Measurements from ENCODE around the gene POU2F1.

The POU2F1 gene

DNA sequence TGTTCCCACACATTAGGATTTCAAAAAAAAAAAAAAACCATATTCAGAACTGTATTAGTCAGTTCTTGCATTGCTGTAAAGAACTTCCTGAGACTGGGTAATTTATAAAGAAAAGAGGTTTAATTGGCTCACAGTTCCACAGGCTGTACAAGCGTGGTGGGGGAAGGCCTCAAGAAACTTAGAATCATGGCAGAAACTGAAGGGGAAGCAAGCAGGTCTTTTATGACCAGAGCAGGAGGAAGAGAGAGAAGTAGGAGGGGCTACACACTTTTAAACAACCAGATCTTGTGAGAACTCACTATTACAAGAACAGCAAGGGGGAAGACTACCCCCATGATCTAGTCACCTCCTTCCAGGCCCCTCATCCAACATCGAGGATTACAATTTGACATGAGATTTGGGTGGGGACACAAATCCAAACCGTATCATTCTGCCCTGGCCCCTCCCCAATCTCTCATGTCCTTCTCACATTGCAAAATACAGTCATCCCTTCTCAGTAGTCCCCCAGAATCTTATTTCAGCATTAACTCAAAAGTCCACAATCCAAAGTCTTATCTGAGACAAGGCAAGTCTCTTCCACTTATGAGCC lies 51.8 kb downstream of the POU2F1 start:
- Mint-ChIP-seq H3K36me3 (ENCODE audit: insufficient read depth) (peaks cover 1% of the 10 kb centered on the region), H3K9me3 (no peaks in the 10 kb centered on the region), H3K27ac (ENCODE audit: low read depth) (no peak overlapping the region)

DNA sequence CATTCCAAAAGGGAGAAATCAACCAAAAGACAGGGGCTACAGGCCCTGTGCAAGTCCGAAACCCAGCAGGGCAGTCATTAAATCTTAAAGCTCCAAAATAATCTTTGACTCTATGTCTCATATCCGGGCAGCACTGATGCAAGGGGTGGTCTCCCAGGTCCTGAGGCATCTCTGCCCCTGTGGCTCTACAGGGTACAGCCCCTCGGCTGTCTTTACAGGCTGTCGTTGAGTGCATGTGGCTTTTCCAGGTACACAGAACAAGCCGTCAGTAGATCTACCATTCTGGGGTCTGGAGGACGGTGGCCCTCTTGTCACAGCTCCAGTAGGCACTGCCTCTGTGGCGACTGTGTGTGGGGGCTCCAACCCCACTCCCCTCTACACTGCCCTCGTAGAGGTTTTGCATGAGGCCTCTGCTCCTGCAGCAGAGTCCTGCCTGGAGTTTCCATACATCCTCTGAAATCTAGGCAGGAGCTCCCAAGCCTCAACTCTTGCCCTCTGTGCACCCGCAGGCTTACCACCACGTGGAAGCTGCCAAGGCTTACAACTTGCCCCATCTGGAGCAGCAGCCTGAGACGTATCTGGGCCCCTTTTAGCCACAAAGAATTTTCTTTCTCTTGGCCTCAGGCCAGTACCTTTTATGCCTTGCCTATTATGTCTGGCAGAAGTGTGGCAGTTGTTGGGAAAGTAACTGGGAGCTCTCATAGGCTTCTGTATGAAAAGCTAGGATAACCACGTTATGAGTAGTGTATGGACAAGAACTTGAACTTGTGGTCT lies 52.5 kb downstream of the POU2F1 start:
- no peak for ATAC-seq (replicated peaks; ENCODE audit: extremely low read depth, poor library complexity, severe bottlenecking)
- H3K36me3 Mint-ChIP-seq (ENCODE audit: insufficient read depth): peaks cover 3% of the 10 kb centered on the region
- no peak overlapping the region for H3K4me3 Mint-ChIP-seq
- DNase-seq (ENCODE audit: low spot score in 2 of 2): no peak
- H3K27ac Mint-ChIP-seq (ENCODE audit: low read depth): no peak overlapping the region
- H3K9me3 Mint-ChIP-seq: no peaks in the 10 kb centered on the region
- peaks cover 38% of the 10 kb centered on the region for H3K4me1 Mint-ChIP-seq
- H3K27me3 Mint-ChIP-seq: no peaks in the 10 kb centered on the region

More for the DNA sequence above, 51.8 kb downstream of the POU2F1 start:
- ATAC-seq (replicated peaks; ENCODE audit: extremely low read depth, poor library complexity, severe bottlenecking) (no peak), DNase-seq (ENCODE audit: low spot score in 2 of 2) (no peak)
- peaks cover 30% of the 10 kb centered on the region for H3K4me1 Mint-ChIP-seq
- H3K4me3 Mint-ChIP-seq: no peak overlapping the region
- no peaks in the 10 kb centered on the region for H3K27me3 Mint-ChIP-seq

DNA sequence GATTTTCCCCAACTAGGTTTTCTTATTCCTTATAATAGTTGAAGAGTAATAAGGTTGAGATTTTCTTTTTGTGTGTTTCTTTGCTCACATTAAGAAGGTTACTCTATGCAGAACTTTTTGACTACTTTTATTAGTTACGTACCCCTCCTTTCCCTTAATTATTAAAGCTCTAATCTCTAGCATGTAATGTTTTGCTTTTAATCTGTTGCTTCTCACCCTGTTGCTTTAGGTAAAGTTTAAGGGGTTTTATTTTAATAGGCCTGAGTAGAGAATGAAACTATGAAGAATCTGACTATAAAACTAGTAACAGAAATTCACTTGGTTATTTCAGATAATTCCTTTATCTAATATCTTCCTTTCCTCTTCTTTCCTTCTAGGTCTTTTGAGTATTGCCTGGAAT lies 53.4 kb downstream of the POU2F1 start:
- Mint-ChIP-seq H3K27ac (ENCODE audit: low read depth) (no peak overlapping the region), H3K27me3 (no peaks in the 10 kb centered on the region), H3K4me3 (no peak overlapping the region)

DNA sequence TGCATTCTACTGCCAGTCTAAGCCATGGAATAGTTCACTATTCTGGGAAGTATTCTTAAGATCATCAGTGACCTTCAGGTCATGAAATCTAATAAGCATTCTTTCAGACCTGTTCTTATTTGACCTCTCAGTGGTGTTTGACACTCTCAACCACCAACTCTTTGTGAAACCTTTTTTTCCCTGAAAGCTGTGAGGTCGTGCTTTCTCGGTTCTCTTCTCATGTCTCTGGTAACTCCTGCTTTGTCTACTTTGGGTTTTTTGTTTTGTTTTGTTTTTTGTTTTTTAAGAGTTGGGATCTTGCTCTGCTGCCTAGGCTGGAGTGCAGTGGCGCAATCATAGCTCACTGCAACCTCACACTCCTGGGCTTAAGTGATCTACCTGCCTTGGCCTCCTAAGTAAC lies 56.3 kb downstream of the POU2F1 start:
- Mint-ChIP-seq H3K9me3 (no peaks in the 10 kb centered on the region), H3K36me3 (ENCODE audit: insufficient read depth) (peaks cover 2% of the 10 kb centered on the region), H3K27ac (ENCODE audit: low read depth) (no peak overlapping the region), H3K4me1 (peaks cover 28% of the 10 kb centered on the region), H3K4me3 (no peak overlapping the region), H3K27me3 (no peaks in the 10 kb centered on the region)
- DNase-seq (ENCODE audit: low spot score in 2 of 2) (no peak), ATAC-seq (replicated peaks; ENCODE audit: extremely low read depth, poor library complexity, severe bottlenecking) (no peak)

More for the DNA sequence above, 53.4 kb downstream of the POU2F1 start:
- no peaks in the 10 kb centered on the region for H3K9me3 Mint-ChIP-seq
- peaks cover 3% of the 10 kb centered on the region for H3K36me3 Mint-ChIP-seq (ENCODE audit: insufficient read depth)
- DNase-seq (ENCODE audit: low spot score in 2 of 2) (no peak), ATAC-seq (replicated peaks; ENCODE audit: extremely low read depth, poor library complexity, severe bottlenecking) (no peak)
- H3K4me1 Mint-ChIP-seq: peaks cover 38% of the 10 kb centered on the region

DNA sequence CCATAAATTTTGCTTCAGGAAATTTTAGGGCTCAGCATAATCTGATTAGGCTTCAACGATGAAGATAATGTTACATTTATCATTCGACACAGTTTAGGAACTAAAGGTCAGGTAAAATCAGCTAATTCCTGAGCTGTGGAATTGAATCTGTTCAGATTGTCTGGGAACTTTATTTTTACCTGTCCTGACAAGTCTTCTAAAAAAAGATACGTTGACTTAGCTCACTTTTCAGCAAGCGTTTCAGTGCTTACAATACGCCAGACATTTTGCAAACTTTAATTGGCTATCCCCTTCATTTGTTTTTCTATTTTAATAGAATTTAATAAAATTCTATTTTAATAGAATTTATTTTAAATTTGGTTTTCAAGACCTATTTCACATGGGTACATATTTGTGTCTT lies 57.8 kb downstream of the POU2F1 start:
- Mint-ChIP-seq H3K27ac (ENCODE audit: low read depth) (no peak overlapping the region), H3K4me3 (no peak overlapping the region), H3K9me3 (no peaks in the 10 kb centered on the region), H3K27me3 (no peaks in the 10 kb centered on the region), H3K36me3 (ENCODE audit: insufficient read depth) (peaks cover 2% of the 10 kb centered on the region), H3K4me1 (peaks cover 28% of the 10 kb centered on the region)
- no peak for DNase-seq (ENCODE audit: low spot score in 2 of 2)
- no peak for ATAC-seq (replicated peaks; ENCODE audit: extremely low read depth, poor library complexity, severe bottlenecking)

DNA sequence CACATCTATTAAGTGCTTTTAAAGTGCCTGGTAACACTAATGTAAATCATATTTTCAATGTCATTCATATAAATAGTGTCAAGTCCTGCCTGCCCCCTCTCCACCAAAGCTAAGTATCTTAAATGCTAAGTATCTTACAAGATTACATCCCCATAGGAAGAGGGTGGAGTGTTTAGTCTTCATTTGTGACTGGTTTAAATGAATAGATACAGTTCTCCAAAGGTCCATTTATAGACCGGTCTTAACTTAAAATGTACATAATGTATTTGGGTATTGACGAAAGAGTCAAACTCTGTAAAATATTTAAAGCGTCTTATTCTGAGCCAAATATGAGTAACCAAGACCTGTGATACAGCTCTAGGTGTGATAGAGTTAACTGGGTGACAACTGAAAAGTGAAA lies 60.2 kb downstream of the POU2F1 start:
- Mint-ChIP-seq H3K9me3 (no peaks in the 10 kb centered on the region), H3K36me3 (ENCODE audit: insufficient read depth) (peaks cover 2% of the 10 kb centered on the region), H3K4me3 (no peak overlapping the region), H3K4me1 (peaks cover 34% of the 10 kb centered on the region), H3K27me3 (no peaks in the 10 kb centered on the region), H3K27ac (ENCODE audit: low read depth) (no peak overlapping the region)
- DNase-seq (ENCODE audit: low spot score in 2 of 2) (no peak), ATAC-seq (replicated peaks; ENCODE audit: extremely low read depth, poor library complexity, severe bottlenecking) (no peak)

DNA sequence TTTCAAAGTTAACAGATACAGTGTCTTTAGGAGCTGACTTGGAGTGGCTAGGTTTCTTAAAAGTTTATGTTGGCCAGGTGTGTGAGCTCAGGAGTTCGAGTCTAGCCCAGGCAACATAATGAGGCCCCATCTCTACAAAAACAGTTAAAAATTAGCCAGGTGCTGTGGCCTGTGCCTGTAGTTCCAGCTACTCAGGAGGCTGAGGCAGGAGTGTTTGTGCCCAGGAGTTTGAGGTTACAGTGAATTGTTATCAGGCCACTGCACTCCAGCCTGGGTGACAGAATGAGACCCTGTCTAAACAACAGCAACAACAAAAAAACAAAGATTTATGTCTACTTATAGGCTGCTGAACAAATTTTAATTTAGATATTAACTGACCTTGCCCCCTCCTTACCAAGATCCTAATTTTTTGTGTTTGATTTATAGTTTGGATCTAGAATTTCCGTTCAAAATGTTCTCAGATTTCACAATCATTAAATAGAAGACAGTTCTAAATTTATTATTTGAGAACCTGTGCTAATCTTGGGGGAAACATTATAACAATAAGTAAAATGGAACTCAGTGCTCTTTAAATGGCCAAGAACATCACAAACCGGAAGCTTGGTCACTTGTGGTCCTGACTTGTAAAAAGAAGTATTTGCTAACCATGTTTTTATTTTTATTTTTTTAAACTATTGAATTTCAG lies 67.8 kb downstream of the POU2F1 start:
- no peaks in the 10 kb centered on the region for H3K9me3 Mint-ChIP-seq
- no peak for ATAC-seq (replicated peaks; ENCODE audit: extremely low read depth, poor library complexity, severe bottlenecking)
- H3K27me3 Mint-ChIP-seq: no peaks in the 10 kb centered on the region
- no peaks in the 10 kb centered on the region for H3K36me3 Mint-ChIP-seq (ENCODE audit: insufficient read depth)
- no peak for DNase-seq (ENCODE audit: low spot score in 2 of 2)
- no peak overlapping the region for H3K27ac Mint-ChIP-seq (ENCODE audit: low read depth)
- peaks cover 47% of the 10 kb centered on the region for H3K4me1 Mint-ChIP-seq
- no peak overlapping the region for H3K4me3 Mint-ChIP-seq

DNA sequence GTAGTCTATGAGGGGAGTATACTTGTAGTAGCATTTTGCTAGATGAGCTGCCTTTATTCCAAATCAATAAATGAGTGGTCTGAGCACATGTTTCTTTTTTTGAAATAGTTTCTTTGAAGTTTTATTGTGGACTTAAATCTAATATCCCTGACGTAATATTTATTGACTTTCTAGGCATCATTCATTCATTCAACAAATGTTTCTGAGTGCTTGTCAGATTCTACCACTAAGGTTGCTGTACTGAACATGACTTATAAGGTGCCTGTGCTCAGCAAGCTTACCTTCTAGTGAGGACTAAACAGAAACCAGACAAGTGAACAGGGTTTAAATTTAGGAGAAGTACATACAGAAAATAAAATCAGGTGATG lies 68.4 kb downstream of the POU2F1 start:
- Mint-ChIP-seq H3K36me3 (ENCODE audit: insufficient read depth) (no peaks in the 10 kb centered on the region), H3K27me3 (no peaks in the 10 kb centered on the region), H3K9me3 (no peaks in the 10 kb centered on the region), H3K4me1 (peaks cover 48% of the 10 kb centered on the region), H3K27ac (ENCODE audit: low read depth) (no peak overlapping the region), H3K4me3 (no peak overlapping the region)
- ATAC-seq (replicated peaks; ENCODE audit: extremely low read depth, poor library complexity, severe bottlenecking): no peak
- no peak for DNase-seq (ENCODE audit: low spot score in 2 of 2)

DNA sequence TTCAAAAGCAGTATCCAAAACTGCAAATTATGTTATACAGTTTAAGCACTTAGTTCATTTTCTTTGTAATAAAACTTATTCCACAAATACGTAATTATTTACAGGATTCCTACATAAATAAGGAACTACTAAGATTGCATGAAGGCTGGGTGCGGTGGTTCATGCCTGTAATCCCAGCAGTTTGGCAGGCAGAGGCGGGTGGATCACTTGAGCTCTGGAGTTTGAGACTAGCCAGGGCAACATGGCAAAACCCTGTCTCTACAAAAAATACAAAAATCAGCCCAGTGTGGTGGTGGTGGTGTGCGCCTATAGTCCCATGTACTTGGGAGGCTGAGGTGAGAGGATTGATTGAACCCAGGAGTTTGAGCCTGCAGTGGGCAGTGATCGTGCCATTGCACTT lies 69.3 kb downstream of the POU2F1 start:
- Mint-ChIP-seq H3K9me3 (no peaks in the 10 kb centered on the region), H3K27ac (ENCODE audit: low read depth) (no peak overlapping the region), H3K4me3 (no peak overlapping the region), H3K36me3 (ENCODE audit: insufficient read depth) (no peaks in the 10 kb centered on the region), H3K4me1 (peaks cover 54% of the 10 kb centered on the region), H3K27me3 (no peaks in the 10 kb centered on the region)
- no peak for DNase-seq (ENCODE audit: low spot score in 2 of 2)
- ATAC-seq (replicated peaks; ENCODE audit: extremely low read depth, poor library complexity, severe bottlenecking): no peak

DNA sequence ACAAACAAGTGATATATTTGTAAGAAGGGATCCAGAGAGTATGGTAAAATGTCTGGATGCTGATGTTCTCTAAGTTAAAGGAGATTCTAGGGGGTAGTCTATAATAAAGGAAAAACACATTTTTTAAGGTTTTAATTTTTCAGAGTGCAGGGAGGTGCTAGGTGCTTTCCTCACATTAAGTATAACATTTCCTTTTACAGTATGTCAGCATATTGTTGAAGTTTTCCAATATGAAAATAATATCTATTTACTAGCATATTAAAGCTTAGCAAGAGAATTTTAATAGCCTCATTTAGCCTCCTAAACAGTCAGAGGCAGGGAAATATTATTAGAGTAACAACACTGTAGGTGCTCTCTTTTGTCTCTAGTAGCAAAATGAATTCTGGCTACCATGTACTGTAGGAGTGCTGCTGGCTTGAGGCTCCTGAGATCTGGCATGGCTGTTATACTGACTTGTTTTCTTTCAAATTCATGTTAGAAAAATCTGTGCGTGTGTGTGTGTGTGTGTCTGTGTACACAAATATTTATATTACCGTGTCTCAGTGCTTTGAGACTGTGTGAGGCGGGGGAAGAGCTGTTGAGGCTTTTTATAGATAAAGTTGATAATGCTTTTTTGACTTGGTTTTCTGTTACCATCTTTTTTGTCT lies 71.0 kb downstream of the POU2F1 start:
- H3K27me3 Mint-ChIP-seq: no peaks in the 10 kb centered on the region
- no peaks in the 10 kb centered on the region for H3K9me3 Mint-ChIP-seq
- H3K27ac Mint-ChIP-seq (ENCODE audit: low read depth): no peak overlapping the region
- ATAC-seq (replicated peaks; ENCODE audit: extremely low read depth, poor library complexity, severe bottlenecking) (no peak), DNase-seq (ENCODE audit: low spot score in 2 of 2) (no peak)
- no peak overlapping the region for H3K4me3 Mint-ChIP-seq
- H3K36me3 Mint-ChIP-seq (ENCODE audit: insufficient read depth): no peaks in the 10 kb centered on the region
- H3K4me1 Mint-ChIP-seq: peaks cover 42% of the 10 kb centered on the region

DNA sequence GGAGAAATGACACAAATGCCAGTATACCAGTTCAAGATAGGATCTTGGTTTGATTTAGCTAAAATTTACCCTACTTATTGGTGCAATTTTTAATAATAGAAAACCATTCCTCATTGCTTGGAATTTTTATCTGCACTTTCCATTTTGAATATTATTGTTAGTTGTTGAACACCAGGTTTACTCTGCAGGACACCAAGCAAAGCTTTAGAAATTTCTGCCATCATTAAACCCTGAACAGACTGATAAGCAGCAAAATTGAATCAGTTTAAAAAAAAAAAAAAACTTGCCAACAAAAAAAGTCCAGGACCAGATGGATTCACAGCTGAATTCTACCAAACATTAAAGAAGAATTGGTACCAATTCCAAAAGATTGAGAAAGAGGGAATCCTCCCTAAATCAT lies 71.5 kb downstream of the POU2F1 start:
- H3K27ac Mint-ChIP-seq (ENCODE audit: low read depth): no peak overlapping the region
- H3K4me1 Mint-ChIP-seq: peaks cover 36% of the 10 kb centered on the region
- no peak overlapping the region for H3K4me3 Mint-ChIP-seq
- no peaks in the 10 kb centered on the region for H3K27me3 Mint-ChIP-seq
- no peaks in the 10 kb centered on the region for H3K9me3 Mint-ChIP-seq
- no peaks in the 10 kb centered on the region for H3K36me3 Mint-ChIP-seq (ENCODE audit: insufficient read depth)
- DNase-seq (ENCODE audit: low spot score in 2 of 2): no peak
- no peak for ATAC-seq (replicated peaks; ENCODE audit: extremely low read depth, poor library complexity, severe bottlenecking)

DNA sequence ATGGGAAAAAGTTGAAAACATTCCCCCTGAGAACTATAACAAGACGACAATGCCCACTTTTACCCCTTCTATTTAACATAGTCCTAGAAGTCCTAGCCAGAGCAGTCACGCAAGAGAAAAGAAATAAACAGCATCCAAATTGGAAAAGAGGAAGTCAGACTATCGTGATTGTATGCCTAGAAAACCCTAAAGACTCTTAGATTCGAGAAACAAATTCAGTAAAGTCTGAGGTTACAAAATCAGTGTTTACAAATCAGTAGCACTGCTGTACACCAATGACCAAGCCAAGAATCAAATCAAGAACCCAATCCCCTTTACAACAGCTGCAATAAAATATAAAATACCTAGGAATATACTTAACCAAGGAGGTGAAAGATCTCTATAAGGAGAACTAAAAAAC lies 72.4 kb downstream of the POU2F1 start:
- Mint-ChIP-seq H3K4me1 (peaks cover 28% of the 10 kb centered on the region), H3K36me3 (ENCODE audit: insufficient read depth) (no peaks in the 10 kb centered on the region), H3K4me3 (no peak overlapping the region), H3K27me3 (no peaks in the 10 kb centered on the region), H3K9me3 (no peaks in the 10 kb centered on the region), H3K27ac (ENCODE audit: low read depth) (no peak overlapping the region)
- DNase-seq (ENCODE audit: low spot score in 2 of 2) (no peak), ATAC-seq (replicated peaks; ENCODE audit: extremely low read depth, poor library complexity, severe bottlenecking) (no peak)
